NCI-H2171 (cell line): ENCODE results near the gene FLNB.

Source experiments
- DNase-seq: peaks from one replicate; lab custom pipeline; 2025; lab: John Stamatoyannopoulos, UW

The FLNB gene

GRCh38 chr3:58074116-58074715, 66.0 kb downstream of the FLNB start:
- no peak for DNase-seq

- no peak for DNase-seq
Measured at GRCh38 chr3:58074997-58075396, 66.8 kb downstream of the FLNB start.

- DNase-seq = no peak
Measured at GRCh38 chr3:58077596-58078285, 69.5 kb downstream of the FLNB start.

- DNase-seq = no peak
Measured at GRCh38 chr3:58078610-58079009, 70.4 kb downstream of the FLNB start.

GRCh38 chr3:58079773-58080172, 71.6 kb downstream of the FLNB start:
- no peak for DNase-seq

GRCh38 chr3:58082047-58082446, 73.8 kb downstream of the FLNB start:
- DNase-seq = peak; percentile 39

GRCh38 chr3:58084166-58084565, 75.9 kb downstream of the FLNB start:
- no peak for DNase-seq

GRCh38 chr3:58084788-58085543, 76.7 kb downstream of the FLNB start:
- no peak for DNase-seq

- no peak for DNase-seq
Measured at GRCh38 chr3:58085616-58086015, 77.4 kb downstream of the FLNB start.

- no peak for DNase-seq
Measured at GRCh38 chr3:58088501-58088900, 80.3 kb downstream of the FLNB start.

GRCh38 chr3:58090351-58090750, 82.1 kb downstream of the FLNB start:
- no peak for DNase-seq

- DNase-seq = no peak
Measured at GRCh38 chr3:58092521-58092920, 84.3 kb downstream of the FLNB start.

- DNase-seq = no peak
Measured at GRCh38 chr3:58093574-58094195, 85.5 kb downstream of the FLNB start.

GRCh38 chr3:58094657-58095056, 86.4 kb downstream of the FLNB start:
- no peak for DNase-seq

GRCh38 chr3:58095603-58096138, 87.4 kb downstream of the FLNB start:
- DNase-seq = no peak

- DNase-seq = no peak
Measured at GRCh38 chr3:58098531-58098930, 90.3 kb downstream of the FLNB start.

GRCh38 chr3:58099865-58100264, 91.6 kb downstream of the FLNB start:
- no peak for DNase-seq

GRCh38 chr3:58101499-58102389, 93.5 kb downstream of the FLNB start:
- DNase-seq = no peak

GRCh38 chr3:58102390-58102750, 94.1 kb downstream of the FLNB start:
- DNase-seq = no peak

- no peak for DNase-seq
Measured at GRCh38 chr3:58102976-58103451, 94.8 kb downstream of the FLNB start.

GRCh38 chr3:58104151-58104550, 95.9 kb downstream of the FLNB start:
- no peak for DNase-seq
